Tibial nerve (tissue), 4 donors: ENCODE data around the gene FAU. TPM values are rescaled to one million over a fixed set of nuclear protein-coding genes. Genes with fewer than 3 reads are reported as not detected.
A peak's percentile ranks its signal among the peaks of the same experiment; 100 is the strongest.

Experiments used
- DNase-seq, 2 donors: peaks; one replicate each; pipeline ENCODE4 v3.0.0-alpha.2; 2019; ENCODE audit warnings: low spot score in 2 of 2
- H3K27ac ChIP-seq, 4 donors: fragments of 200-600 bp; sonication (generic) in 3 of 4; one replicate each; pipeline ENCODE4 v1.5.1; 2017 to 2019; ENCODE audit warnings: mild to moderate bottlenecking in 1 of 4
- H3K27me3 ChIP-seq, 2 donors: fragments of 200-600 bp; sonication (generic) in 1 of 2; one replicate each; pipeline versions ENCODE4 v1.5.1 to v1.6.0; 2017 to 2019
- H3K36me3 ChIP-seq, 3 donors: fragments of 200-600 bp; sonication (generic); one replicate each; pipeline ENCODE4 v1.5.1; 2018 to 2019
- H3K4me1 ChIP-seq, 4 donors: fragments of 200-600 bp; sonication (generic) in 3 of 4; one replicate each; pipeline ENCODE4 v1.5.1; 2017 to 2019
- H3K4me3 ChIP-seq, 4 donors: fragments of 200-600 bp; sonication (generic) in 3 of 4; one replicate each; pipeline ENCODE4 v1.5.1; 2017 to 2019; ENCODE audit warnings: mild to moderate bottlenecking in 1 of 4, moderate library complexity in 1 of 4
- H3K9me3 ChIP-seq, 4 donors: fragments of 200-600 bp; sonication (generic) in 3 of 4; one replicate each; pipeline ENCODE4 v1.5.1; 2017 to 2019
- EP300 ChIP-seq, 2 donors: sonication (generic); formaldehyde crosslinking; IDR thresholded peaks; one replicate each; pipeline ENCODE4 v1.6.1; 2017; ENCODE audit warnings: antibody characterized with exemption in 2 of 2, mild to moderate bottlenecking in 1 of 2
- POLR2A ChIP-seq, 2 donors: fragments of 450-650 bp; IDR thresholded peaks; one replicate each; pipeline ENCODE4 v1.6.1; 2017; ENCODE audit warnings: antibody characterized with exemption in 2 of 2, mild to moderate bottlenecking in 2 of 2, moderate library complexity in 2 of 2
- WGBS, 2 donors: methylation state at CpG; one replicate each; pipeline ENCODE4 v1.1.5; 2018; 5-methylcytosine and 5-hydroxymethylcytosine counted together
- total RNA-seq, 4 donors: library from RNA; depleted of rRNA; stranded (reverse); fragments of >200 nt; gene quantifications; one replicate each; pipeline ENCODE4 v1.1.0, GENCODE V29; 2016
- TF ChIP-seq, protein P1 (sequence below), 5 experiments: fragments of 200-600 bp in 3 of 5; fragments of 450-650 bp in 2 of 5; sonication (generic) in 3 of 5; IDR thresholded peaks; one replicate each; pipeline ENCODE4 v1.5.1; 2016 to 2019; ENCODE audit warnings: antibody characterized with exemption in 5 of 5, mild to moderate bottlenecking in 3 of 5, moderate library complexity in 2 of 5

Gene FAU
- total RNA-seq, 4 donors from 2014 or later, result 1,078 to 1,548 (median 1,229) TPM

DNA sequence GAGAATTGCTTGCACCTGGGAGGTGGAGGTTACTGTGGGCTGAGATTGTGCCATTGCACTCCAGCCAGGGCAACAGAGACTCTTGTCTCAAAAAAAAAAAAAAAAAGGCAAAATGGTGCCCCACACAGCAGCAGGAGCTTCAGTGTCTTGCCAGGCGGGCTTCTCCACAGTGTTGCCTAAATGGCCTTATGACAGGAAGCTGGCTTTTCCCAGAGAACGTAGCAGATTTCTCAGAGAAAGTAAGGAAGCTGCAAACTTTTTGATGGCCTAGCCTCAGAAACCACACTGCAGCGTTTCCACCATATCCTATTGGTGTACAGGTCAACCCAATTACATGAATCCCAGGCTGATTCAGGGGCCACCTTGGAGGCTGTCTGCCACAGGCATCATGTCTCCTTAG, 35.4 kb upstream of the FAU start:
- no peaks in the 10 kb centered on the region for H3K36me3 ChIP-seq
- H3K27me3 ChIP-seq, result no peaks in the 10 kb centered on the region
- TF ChIP-seq POLR2A (IDR thresholded peaks at IDR 0.05) (no peak), EP300 (IDR thresholded peaks at IDR 0.05) (no peak)
- TF ChIP-seq, protein P1, sequence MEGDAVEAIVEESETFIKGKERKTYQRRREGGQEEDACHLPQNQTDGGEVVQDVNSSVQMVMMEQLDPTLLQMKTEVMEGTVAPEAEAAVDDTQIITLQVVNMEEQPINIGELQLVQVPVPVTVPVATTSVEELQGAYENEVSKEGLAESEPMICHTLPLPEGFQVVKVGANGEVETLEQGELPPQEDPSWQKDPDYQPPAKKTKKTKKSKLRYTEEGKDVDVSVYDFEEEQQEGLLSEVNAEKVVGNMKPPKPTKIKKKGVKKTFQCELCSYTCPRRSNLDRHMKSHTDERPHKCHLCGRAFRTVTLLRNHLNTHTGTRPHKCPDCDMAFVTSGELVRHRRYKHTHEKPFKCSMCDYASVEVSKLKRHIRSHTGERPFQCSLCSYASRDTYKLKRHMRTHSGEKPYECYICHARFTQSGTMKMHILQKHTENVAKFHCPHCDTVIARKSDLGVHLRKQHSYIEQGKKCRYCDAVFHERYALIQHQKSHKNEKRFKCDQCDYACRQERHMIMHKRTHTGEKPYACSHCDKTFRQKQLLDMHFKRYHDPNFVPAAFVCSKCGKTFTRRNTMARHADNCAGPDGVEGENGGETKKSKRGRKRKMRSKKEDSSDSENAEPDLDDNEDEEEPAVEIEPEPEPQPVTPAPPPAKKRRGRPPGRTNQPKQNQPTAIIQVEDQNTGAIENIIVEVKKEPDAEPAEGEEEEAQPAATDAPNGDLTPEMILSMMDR (IDR thresholded peaks at IDR 0.05), result no peak
- DNase-seq, result no peak
- no peak overlapping the region for H3K27ac ChIP-seq
- no peak overlapping the region for H3K4me3 ChIP-seq
- no peaks in the 10 kb centered on the region for H3K9me3 ChIP-seq
- 66 to 70% methylated on average over 2 to 3 of the region's 3 CpGs for WGBS, 2 donors
- no peaks in the 10 kb centered on the region for H3K4me1 ChIP-seq

DNA sequence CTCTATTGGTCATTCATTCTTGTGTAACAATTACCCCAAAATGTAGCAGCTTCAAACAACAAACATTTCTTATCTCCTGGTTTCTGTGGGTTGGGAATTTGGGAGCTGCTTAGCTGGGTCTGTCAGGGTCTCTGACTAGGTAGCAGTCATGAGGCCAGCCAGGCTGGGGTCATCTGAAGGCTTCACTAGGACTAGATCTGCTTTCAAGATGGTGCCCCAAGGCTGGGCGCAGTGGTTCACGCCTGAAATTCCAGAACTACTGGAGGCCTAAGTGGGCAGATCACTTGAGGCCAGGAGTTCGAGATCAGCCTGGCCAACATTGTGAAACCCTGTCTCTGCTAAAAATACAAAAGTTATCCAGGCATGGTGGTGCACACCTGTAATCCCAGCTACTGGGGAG, 35.0 kb upstream of the FAU start:
- Histone ChIP-seq H3K4me3 (no peak overlapping the region), H3K36me3 (no peaks in the 10 kb centered on the region), H3K9me3 (no peaks in the 10 kb centered on the region), H3K4me1 (no peaks in the 10 kb centered on the region), H3K27ac (no peak overlapping the region), H3K27me3 (no peaks in the 10 kb centered on the region)
- DNase-seq, result no peak
- TF ChIP-seq, protein P1 (IDR thresholded peaks at IDR 0.05), result no peak
- TF ChIP-seq POLR2A (IDR thresholded peaks at IDR 0.05), result no peak
- no peak for TF ChIP-seq EP300 (IDR thresholded peaks at IDR 0.05)
- 83 to 95% methylated on average over 3 of the region's 3 CpGs for WGBS, 2 donors

DNA sequence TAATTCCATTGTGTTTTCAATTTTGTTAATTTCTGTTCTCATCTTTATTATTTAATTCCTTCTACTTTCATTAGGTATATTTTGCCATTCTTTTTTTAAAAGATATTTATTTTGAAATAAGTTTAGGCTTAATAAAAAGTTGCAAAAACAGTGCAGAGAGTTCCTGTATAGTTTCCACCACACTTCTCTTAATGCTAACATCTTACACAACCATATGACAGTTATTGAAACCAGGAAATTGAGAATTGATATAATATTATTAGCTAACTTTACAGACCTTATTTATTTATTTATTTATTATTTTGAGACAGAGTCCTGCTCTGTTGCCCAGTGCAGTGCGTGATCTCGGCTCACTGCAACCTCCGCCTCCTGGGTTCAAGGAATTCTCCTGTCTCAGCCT, 34.3 kb upstream of the FAU start:
- Histone ChIP-seq H3K9me3 (no peaks in the 10 kb centered on the region), H3K27ac (no peak overlapping the region), H3K4me3 (no peak overlapping the region), H3K27me3 (no peaks in the 10 kb centered on the region), H3K4me1 (peaks cover 0 to under 1% (median 0%) of the 10 kb centered on the region in 4 donors), H3K36me3 (no peaks in the 10 kb centered on the region)
- no peak for DNase-seq
- TF ChIP-seq, protein P1 (IDR thresholded peaks at IDR 0.05), result no peak
- no peak for TF ChIP-seq POLR2A (IDR thresholded peaks at IDR 0.05)
- no peak for TF ChIP-seq EP300 (IDR thresholded peaks at IDR 0.05)
- WGBS, 2 donors, result 93 to 98% methylated on average over 3 of the region's 3 CpGs

DNA sequence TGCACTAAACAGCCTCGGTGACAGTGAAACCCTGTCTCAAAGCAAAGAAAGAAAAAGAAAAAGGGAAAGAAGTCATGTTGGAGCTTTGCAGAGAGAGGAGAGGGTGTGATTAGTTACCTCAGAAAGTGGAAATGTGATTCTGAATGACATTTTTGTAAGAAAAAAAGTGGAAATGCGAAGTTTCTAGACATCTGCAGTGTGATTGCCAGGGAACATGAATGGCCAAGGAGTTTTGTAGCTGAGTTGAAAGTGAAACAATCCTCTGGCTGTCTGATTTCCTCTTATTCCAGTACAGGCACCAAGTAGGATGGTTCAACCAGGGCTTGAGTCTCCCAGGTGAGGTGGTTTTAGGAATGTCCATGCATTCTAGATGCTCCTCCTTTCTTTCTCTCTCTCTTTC, 30.2 kb upstream of the FAU start:
- TF ChIP-seq, protein P1 (IDR thresholded peaks at IDR 0.05), result no peak
- peaks cover 0 to 11% (median 3%) of the 10 kb centered on the region in 4 donors for H3K4me1 ChIP-seq
- no peaks in the 10 kb centered on the region for H3K27me3 ChIP-seq
- no peaks in the 10 kb centered on the region for H3K36me3 ChIP-seq
- no peak for DNase-seq
- no peak overlapping the region for H3K27ac ChIP-seq
- WGBS, 2 donors, result 66 to 67% methylated on average over 2 of the region's 2 CpGs
- peaks cover 0 to 5% (median 0%) of the 10 kb centered on the region in 4 donors for H3K9me3 ChIP-seq
- no peak overlapping the region for H3K4me3 ChIP-seq

DNA sequence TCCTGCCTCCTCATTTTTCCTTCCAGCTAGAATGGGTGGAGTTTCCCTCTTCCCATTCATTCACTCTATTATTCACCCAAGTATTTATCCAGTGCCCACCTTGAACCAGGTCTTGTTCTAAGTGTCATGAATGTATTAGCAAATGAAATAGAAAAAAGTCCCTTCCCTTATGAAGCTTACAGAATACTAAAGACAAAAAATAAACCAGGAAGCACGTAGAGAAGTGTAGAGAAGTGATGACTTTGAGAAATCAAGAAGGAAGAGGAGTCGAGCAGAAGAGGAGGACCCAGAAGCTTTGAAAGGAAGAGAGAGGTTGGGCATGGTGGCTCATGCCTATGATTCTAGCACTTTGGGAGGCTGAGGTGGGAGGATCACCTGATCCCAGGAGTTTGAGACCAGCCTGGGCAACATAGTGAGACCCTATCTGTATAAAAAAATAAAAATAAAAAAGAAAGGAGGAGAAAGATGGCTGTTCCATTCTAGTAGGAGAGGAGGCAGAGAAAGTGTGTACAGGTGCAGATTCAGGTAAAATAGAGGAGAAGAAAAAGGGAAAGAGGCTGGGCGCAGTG, 29.5 kb upstream of the FAU start:
- Histone ChIP-seq H3K27ac (peak overlapping the region in 1 of 4 donors; percentile 62), H3K4me1 (peaks cover 0 to 11% (median 3%) of the 10 kb centered on the region in 4 donors), H3K9me3 (peaks cover 0 to 5% (median 0%) of the 10 kb centered on the region in 4 donors), H3K36me3 (no peaks in the 10 kb centered on the region), H3K4me3 (no peak overlapping the region), H3K27me3 (no peaks in the 10 kb centered on the region)
- 70 to 73% methylated on average over 3 of the region's 3 CpGs for WGBS, 2 donors
- DNase-seq, result no peak
- TF ChIP-seq, protein P1 (IDR thresholded peaks at IDR 0.05), result no peak
